ENCODE data around the gene L3MBTL3.
A peak's percentile ranks its signal among the peaks of the same experiment; 100 is the strongest.
"Not testable (repeated sequence)": the region's sequence is repeated elsewhere in the genome, so short reads cannot be mapped to it uniquely, and the experiment has no call there.

L3MBTL3 gene

DNA sequence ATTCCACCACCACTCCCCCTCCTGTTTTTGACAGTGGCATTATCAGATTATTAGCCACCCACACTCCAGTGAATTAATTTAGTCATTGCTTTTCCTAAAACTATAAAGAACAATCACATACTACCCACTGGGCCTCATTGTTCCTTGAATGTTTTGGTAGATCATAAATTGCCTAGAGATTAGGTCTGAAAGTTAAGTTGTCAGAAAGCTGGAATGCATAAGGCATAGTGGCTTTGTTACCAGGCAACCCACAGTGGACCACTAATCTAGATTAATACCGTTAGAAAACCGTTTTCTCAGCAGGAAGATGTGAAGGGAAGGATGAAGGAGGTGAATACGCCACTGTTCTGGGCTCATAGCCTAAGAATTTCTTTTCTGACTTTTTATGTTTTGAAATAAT is 128.7 kb downstream of the L3MBTL3 start:
- DNase-seq: no peak

DNA sequence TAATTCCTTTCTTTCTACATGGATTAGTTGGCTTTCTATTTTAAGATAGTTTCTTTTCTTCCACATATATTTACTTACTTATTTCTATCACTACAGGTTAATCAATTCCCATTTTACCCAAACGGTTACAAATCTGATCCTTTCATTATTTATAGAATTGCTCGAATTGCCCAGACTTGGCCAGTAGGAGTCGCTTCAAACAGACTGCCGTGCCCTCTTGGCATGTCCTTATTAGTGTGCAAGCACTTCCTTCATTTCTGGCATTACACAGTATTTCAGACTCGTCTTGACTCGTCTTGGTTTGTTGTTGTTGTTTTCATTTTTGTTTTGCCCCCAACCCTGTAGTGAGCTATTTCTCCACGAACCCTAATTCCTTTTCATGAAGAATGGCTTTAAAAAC is 129.8 kb downstream of the L3MBTL3 start:
- DNase-seq: no peak

GRCh38 chr6:130149016-130149415 is 130.6 kb downstream of the L3MBTL3 start:
- not testable (repeated sequence) for DNase-seq

GRCh38 chr6:130150906-130151305 is 132.5 kb downstream of the L3MBTL3 start:
- no peak for DNase-seq

- DNase-seq: no peak
Observed at GRCh38 chr6:130152908-130153510, 134.6 kb downstream of the L3MBTL3 start.

DNA sequence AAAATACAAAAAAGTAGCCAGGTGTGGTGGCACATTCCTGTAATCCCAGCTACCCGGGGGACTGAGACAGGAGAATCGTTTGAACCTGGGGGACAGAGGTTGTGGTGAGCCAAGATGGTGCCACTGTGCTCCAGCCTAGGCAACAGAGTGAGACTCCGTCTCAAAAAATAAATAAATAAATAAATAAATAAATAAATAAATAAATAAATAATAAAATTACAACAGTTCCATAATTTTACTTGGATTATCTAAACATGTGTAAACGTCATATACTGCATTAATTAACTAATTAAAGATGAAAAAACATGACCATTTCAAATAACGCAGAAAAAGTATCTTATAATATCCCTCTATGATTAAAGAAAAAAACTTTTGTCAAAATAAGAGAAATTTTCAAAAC is 138.5 kb downstream of the L3MBTL3 start:
- DNase-seq: no peak

- DNase-seq: no peak
Observed at GRCh38 chr6:130158056-130158455, 139.7 kb downstream of the L3MBTL3 start.

GRCh38 chr6:130158548-130158947 is 140.2 kb downstream of the L3MBTL3 start:
- DNase-seq: no peak

DNA sequence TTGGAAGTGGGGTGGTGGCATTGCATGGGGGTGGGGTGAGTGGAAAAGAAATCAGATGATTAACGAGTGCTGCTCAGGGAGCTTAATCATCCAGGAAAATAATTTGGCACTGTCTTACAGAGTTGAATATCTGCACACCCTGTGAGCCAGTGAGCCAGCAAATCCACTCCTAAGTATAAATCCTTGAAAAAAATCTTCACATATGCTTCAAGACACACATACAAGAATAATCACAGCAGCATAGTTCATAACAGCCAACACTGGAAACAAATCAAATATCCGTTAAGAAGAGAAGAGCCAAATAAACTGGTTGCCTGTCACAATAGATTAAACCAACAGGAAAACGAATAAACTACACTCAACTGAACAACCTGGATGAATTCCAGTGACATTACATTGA is 141.6 kb downstream of the L3MBTL3 start:
- no peak for DNase-seq

DNA sequence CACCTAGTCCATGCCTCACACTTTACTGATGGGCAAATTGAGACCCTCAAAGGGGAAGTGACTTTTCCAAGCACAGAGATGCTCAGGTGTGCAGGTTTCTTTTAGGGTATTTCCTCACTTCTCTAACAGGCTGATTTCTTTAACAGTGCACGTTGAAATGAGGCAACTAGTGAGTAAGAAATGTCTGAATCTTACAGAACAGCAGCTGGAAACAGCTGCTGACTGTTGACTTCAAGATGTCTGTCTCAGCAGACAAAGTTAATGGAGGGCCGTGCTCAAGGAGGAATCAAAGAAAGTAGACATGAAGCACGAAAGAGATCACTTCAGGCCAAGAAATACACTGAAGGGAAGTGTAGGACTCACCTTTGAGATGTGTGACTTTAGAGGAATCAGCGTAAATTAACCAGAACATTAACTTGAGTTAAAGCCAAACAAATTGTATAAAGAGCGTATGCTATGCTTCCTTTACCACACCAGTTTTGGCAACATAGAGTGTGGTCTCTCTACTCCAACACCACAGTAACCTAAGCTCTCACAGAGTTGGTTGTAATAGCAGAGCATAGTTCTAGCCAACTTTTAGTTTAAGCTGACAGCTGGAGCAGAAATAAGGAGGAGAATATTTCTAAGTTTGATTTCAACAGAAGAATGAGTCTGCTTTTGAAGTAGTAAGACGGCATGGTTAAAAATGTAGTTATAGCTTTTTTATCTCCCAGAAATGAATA is 143.5 kb downstream of the L3MBTL3 start:
- no peak for DNase-seq

- DNase-seq: no peak
Observed at GRCh38 chr6:130162421-130162820, 144.0 kb downstream of the L3MBTL3 start.

- no peak for DNase-seq
Observed at GRCh38 chr6:130163266-130163665, 144.9 kb downstream of the L3MBTL3 start.

- no peak for DNase-seq
Observed at GRCh38 chr6:130164251-130164650, 145.9 kb downstream of the L3MBTL3 start.

- peak; percentile 3 for DNase-seq
Observed at GRCh38 chr6:130167655-130168054, 149.3 kb downstream of the L3MBTL3 start.

- DNase-seq: not testable (repeated sequence)
Observed at GRCh38 chr6:130170160-130170559, 151.8 kb downstream of the L3MBTL3 start.

DNA sequence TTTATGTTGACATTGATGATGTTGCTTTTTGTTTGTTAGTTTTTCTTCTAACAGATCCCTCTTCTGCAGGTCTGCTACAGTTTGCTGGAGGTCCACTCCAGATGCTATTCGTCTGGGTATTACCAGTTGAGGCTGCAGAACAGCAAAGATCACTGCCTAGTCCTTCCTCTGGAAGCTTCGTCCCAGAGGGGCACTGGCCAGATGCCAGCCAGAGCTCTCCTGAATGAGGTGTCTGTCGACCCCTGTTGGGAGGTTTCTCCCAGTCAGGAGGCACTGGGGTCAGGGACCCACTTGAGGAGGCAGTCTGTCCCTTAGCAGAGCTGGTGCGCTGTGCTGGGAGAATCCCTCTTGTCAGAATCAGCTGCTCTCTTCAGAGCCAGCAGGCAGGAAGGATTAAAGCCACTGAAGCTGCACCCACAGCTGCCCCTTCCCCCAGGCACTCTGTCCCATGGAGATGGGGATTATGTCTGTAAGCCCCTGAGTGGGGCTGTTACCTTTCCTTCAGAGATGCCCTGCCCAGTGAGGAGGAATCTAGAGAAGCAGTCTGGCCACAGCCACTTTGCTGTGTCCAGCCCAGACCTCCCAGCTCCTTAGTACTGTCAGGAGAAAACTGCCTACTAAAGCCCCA is 155.1 kb downstream of the L3MBTL3 start:
- not testable (repeated sequence) for DNase-seq

GRCh38 chr6:130176378-130176777 is 158.0 kb downstream of the L3MBTL3 start:
- DNase-seq: no peak

DNA sequence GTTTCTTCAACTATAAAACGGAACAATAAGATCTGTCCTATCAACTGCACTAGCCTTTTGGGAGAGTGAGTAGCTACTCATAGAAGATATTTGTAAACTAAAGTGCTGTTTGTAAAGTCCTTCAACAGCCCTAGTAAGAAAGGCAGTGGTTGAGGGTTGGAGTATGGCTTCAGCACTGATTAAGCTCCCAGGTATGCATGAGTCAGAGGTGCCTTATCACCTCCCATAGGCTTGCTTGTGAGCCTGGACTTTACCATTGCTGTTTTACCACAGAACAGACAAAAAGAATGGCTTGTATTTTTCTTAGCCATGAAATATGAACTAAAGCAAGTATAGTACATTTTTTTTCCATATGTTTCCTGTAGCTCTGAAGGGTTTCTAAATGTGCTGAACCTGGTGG is 160.3 kb downstream of the L3MBTL3 start:
- DNase-seq: peak; percentile 91

GRCh38 chr6:130182466-130182865 is 164.1 kb downstream of the L3MBTL3 start:
- no peak for DNase-seq

DNA sequence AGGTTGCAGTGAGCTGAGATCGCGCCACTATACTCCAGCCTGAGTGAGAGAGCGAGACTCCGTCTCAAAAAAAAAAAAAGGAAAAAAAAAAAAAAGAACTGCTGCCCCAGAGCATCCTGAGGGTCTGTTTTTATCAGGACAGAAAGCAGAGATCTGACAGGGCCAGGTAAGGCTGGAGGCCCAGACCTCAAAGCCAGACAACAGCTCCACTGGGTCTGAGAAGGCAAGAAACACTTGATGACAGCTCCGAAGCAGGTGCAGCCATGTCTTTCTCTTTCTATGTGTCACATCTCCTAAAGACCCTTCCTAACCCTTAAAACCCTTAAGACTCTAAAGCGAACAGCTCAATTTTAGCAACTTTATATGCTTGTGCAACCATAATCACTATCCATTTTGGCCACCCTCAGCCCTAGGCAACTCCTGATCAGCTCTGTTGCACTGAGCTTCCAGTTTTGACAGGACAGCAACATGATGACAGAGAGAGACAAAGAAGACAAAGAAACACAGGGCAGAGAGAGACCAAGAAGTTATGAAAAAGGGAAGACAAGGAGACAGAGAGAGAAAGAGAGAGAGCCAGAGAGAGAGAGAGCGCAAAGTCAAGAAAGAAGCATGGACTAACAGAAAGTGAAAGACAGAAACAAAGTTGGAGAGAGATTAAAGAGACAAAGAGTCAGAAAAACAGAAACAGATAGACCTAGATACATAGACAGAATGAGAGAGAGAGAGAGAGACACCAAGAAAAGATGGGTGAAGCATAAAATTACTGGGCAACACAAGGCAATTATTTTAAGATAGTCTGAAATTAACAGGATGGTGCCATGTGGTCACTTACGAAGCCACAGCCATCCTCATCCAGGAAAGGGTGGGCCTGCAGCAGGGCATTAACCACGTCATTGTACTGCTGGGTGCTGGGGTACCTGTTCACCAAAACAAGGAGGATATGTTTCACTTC is 165.2 kb downstream of the L3MBTL3 start:
- no peak for DNase-seq

DNA sequence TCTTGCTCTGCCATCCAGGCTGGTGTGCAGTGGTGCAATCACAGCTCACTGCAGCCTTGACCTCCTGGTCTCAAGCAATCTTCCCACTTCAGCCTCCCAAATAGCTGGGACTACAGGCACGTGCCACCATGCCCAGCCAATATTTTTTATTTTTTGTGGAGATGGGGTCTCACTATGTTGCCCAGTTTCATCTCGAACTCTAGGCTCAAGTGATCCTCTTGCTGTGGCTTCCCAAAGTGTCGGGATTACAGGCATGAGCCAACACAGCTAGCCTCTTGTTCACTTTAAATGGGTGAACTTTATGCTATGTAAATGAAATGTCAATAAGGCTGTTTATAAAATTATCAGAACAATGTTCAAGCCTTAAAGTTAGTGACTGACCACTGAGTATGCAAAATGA is 167.3 kb downstream of the L3MBTL3 start:
- DNase-seq: no peak

DNA sequence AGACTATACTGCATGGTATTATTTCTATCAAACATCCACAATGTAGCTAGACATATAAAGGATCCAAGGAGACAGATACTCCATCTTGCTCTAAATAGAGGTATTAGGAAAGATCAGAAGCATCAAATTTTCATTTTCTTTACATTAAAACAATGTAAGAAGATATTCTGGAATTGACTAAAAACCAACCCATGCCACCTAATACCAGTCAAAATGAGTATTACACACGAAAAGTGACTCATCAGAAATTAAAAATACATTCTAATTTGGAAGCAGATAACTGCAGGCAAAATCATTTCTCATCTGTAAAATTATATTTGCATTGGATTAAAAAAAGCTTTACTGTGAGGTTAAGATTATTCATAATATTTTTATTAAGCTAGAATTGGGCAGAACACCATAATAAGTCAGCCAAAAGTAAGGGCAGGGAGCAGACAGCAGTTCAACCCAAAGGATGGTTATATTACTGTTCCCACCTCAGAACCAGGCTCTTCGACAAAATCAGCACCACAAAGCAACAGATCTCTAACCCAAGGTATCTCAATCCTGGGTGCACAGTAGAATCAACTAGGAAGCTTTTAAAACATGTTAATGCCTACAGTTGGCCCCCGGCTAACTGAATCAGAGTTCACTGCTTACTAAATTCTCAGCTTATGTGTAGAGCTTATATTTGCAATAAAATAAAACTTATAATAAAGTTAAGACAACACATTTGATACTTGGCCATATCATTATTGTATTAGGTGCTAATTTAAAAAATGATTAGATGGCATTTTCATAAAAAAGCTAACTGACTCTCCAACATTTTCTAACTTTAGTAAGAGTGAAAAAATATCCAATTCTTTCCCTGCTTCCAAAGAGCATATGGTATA is 169.2 kb downstream of the L3MBTL3 start:
- no peak for DNase-seq

Measured in EL (cell line).